HG03060 (cell line): ENCODE results near the gene MOB1A.
A peak's percentile ranks its signal among the peaks of the same experiment; 100 is the strongest.
"Not testable (repeated sequence)": the region's sequence is repeated elsewhere in the genome, so short reads cannot be mapped to it uniquely, and the experiment has no call there.

ENCODE experiments used
- ATAC-seq: cut with Tn5 transposase; IDR thresholded peaks from one replicate; pipeline ENCODE4 v1.9.1; 2021; ENCODE audit warnings: low read depth, moderate number of reproducible peaks; ENCODE audit not compliant: unreplicated experiment

Gene MOB1A

DNA sequence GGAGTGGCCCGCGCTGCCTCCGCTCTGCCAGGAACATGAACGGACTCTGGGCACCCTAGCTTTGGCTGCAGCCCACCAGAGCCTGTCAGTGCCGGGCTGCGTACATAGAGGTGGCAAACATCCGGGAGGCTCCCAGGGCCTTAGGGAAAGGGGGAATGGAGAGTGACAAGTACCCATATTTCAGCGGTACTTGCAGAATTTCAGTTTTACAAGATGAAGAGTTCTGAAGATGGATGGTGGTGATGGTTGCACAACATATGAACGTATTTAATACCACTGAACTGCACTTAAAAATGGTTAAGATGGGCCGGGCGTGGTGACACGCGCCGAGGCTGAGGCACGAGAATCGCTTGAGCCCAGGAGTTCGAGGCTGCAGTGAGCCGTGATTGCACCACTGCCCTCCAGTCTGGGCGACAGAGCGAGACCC, 20.6 kb upstream of the MOB1A start:
- ATAC-seq, result no peak

- peak; percentile 79 for ATAC-seq
Measured at GRCh38 chr2:74198461-74199274, 20.0 kb upstream of the MOB1A start, which contains the start of gene MTHFD2. Gene MTHFD2, plus strand, starts transcription at chr2:74198615. Its CDS starts 27 bp downstream, at chr2:74198642.

GRCh38 chr2:74198023-74198460, 19.4 kb upstream of the MOB1A start:
- no peak for ATAC-seq

DNA sequence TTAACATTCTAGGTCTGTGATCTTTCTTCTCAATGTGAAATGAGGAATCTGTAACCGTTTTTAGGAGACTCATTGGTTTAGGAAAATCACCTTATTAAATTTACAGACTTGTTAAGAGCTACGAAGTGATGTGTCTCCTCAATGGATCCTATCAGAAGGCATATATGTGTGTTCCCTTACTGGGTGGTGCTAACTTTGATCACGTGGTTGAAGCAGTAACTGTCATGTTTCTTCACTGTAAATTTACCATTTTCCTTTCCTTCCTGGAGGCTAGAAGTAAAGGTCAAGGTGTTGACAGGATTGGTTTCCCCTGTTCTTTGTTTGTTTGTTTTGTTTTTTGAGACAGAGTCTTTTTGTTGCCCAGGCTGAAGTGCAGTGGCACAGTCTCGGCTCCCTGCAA, 18.4 kb upstream of the MOB1A start:
- no peak for ATAC-seq

GRCh38 chr2:74194799-74195198, 16.1 kb upstream of the MOB1A start:
- ATAC-seq, result no peak

DNA sequence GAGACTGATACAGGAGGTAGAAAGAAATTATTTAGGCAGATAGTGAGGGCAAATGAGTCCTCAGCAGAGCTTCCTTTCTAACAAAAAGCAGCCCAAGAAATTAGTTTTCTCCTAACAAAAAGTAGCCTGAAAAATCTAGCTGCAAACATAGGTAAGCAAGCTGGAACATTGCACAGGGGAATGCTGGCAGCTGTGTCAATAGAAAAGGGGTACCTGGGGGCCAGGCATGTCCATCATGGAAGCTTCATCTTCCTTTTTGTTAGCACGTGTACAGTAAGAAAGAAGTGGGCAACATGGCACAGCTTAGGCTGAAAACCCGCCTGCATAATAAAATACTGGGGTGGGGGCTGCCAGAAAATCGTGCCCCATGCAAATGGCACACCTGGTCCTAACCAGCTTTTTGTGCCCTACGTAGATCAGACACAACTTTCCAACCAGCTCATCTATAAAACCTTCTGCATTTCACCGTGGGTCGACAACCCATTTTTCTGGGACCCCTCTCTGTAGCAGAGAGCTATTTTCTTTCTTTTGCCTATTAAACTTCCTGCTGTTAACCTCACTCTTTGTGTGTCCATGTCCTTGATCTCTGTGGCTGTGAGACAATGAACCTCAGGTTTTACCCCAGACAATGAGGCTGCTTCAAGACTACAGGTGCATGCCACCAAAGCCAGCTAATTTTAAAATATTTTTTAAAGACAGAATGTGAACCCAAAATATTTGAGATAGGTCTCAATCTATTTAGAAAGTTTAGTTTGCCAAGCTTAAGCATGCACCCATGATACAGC, 13.1 kb upstream of the MOB1A start:
- ATAC-seq, result no peak

- ATAC-seq, result no peak
Measured at GRCh38 chr2:74188696-74189095, 10.0 kb upstream of the MOB1A start.

- ATAC-seq, result no peak
Measured at GRCh38 chr2:74188018-74188601, 9.4 kb upstream of the MOB1A start.

DNA sequence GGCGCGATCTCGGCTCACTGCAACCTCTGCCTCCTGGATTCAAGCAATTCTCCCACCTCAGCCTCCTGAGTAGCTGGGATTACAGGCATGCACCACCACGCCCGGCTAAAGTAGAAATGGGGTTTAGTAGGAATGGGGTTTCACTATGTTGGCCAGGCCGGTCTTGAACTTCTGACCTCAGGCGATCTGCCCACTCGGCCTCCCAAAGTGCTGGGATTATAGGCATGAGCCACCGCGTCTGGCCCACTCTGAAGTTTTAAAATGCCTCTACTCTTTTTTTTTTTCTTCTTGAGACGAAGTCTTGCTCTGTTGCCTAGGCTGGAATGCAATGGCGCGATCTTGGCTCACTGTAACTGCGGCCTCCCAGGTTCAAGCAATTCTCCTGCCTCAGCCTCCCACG, 8.0 kb upstream of the MOB1A start:
- ATAC-seq, result not testable (repeated sequence)

DNA sequence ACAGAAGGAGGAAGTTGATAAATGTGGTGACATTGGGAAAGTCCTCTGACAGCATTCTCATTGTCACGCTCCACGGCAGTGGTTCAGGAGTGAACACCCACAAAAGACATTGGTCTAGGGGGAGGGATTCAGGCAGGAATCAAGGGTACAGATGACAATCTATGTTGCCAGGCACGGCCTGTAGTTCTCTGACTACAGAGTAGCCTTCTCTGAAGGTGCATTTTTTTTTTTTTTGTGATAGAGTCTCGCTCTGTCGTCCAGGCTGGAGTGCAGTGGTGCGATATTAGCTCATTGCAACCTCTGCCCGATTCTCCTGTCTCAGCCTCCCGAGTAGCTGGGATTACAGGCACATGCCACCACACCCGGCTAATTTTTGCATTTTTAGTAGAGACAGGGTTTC, 7.4 kb upstream of the MOB1A start:
- peak; percentile 58 for ATAC-seq

DNA sequence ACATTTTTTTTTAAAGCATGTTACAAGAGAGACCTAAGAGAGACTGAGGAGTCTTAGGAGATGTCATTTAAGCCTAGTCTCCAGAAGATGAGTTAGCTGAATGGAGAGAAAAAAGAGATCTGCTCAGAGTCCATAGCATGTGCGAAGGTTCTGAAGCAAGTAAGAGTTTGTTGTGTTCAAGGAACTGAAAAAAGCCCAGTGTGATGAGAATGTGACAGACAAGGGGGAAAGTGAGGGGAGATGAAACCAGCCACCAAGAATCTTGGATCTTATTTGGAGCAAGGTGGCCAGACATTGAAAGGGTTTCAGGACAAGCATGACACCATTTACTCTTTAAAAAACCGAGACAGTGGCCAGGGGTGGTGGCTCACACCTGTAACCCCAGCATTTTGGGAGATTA, 5.2 kb upstream of the MOB1A start:
- ATAC-seq, result no peak

- no peak for ATAC-seq
Measured at GRCh38 chr2:74181739-74182138, 3.1 kb upstream of the MOB1A start.

DNA sequence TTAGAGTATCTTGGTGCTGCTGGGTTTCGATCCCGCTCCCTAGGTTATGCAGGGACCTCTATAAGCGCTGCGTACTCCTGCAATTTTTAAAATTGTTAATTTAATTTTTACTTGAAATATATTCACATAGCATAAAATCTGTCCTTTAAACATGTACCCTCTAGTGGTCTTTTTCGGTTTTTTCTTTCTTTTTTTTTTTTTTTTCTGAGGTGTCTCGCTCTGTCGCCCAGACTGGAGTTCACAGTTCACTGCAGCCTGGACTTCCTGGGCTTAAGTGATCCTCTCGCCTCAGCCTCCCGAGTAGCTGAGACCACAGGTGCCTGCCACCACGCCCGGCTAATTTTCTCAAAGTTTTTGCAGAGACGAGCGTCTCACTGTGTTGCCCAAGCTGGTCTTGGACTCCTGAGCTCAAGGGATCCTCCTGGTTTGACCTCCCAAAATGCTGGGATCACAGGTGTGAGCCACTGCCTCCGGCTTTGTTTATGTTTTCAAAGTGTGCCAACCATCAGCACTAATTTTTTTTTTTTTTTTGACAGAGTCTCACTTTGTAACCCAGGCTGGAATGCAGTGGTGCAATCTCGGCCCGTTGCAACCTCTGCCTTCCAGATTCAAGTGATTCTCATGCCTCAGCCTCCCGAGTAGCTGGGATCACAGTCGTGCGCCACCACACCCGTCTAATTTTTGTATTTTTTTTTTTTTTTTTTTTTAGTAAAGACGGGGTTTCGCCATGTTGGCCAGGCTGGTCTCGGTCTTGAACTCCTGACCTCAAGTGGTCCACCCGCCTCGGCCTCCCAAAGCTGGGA, 585 bp upstream of the MOB1A start:
- peak; percentile 1 for ATAC-seq

DNA sequence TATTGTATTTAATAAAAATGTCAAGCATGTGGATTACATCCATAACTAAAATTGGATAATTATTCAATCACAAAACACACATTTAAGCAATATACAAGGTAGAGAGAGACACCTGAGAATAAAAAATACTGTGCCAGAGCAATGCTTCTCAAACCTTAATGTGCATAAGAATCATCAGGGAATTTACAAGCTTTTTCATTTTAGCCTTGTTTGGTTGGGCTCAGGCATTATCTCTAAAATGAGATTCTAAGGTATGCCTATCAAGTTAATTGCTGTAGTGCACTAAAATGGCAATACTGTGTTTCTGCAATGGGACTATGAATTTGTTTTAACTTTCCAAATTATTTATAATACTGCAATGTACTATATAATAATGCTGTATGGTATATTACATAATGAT, 983 bp downstream of the MOB1A start:
- no peak for ATAC-seq

DNA sequence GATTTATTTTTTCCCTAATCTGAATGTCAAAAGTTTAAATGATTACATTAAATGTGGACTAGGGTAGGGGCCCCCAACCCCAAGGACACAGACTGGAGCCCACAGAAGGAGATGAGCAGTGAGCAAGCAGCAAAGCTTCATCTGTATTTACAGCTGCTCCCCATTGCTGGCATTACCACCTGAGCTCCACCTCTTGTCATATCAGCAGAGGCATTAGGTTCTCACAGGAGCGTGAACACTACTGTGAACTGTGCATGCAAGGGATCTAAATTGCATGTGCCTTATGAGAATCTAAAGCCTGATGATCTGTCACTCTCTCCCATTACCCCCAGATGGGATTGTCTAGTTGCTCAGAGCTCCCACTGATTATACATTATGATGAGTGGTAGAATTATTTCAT, 3.8 kb downstream of the MOB1A start:
- no peak for ATAC-seq

DNA sequence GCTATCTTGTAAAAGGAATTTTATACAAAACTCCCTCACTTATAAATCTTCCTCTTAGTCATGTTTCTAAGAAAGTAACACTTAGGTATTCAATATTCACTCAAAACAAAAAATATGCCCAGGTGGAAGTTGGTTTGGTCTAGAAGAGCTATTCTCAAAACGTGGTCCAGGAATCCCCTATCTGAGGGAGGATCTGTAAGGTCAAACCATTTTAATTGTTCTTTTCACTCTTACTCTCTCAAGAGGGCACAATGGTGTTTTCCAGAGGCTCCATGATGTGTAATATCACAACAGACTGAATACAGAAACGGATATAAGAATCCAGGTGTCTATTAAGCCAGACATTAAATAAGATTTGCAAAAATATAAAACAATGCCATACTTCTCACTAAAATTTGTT, 9.9 kb downstream of the MOB1A start:
- ATAC-seq, result no peak

- no peak for ATAC-seq
Measured at GRCh38 chr2:74164761-74165160, 13.9 kb downstream of the MOB1A start.

- no peak for ATAC-seq
Measured at GRCh38 chr2:74162951-74163350, 15.7 kb downstream of the MOB1A start.

GRCh38 chr2:74155830-74156229, 22.8 kb downstream of the MOB1A start:
- no peak for ATAC-seq

GRCh38 chr2:74152954-74153353, 25.7 kb downstream of the MOB1A start:
- no peak for ATAC-seq
